Measurements from ENCODE around the gene VLDLR. TPM values are rescaled to one million over a fixed set of nuclear protein-coding genes. Genes with fewer than 3 reads are reported as not detected.

The VLDLR gene
- total and polyA plus RNA-seq, 2 of the 8 experiments (the other 6 are each of a cell fraction or from before 2014, with no cell fraction given), result 24.2 to 49.1 TPM

DNA sequence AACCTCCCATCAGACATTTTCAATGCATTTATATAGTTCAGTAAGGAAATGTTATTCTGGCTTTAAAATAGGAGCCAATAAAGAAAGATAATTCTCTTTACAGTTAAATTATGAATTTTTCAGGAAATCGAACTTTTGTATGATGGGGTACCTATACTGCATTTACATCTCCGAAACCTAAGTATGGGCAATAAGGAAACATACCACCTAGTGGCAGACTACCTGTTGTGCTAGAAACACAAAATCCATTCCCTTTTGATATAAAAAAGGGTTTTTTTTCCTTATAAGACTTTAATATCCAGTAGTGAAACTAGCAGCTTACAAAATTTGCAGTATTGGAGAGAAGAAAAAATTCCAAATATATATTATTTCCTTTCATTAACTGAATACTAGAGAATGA is 21.3 kb upstream of the VLDLR start:
- Histone ChIP-seq H3K4me2 (ENCODE audit: insufficient read depth in 1 of 2, low read depth in 2 of 2, low read length in 2 of 2) (no peak overlapping the region), H3K79me1 (ENCODE audit: low read depth, low read length) (no peaks in the 10 kb centered on the region), H2BK20ac (ENCODE audit: low read length) (no peak overlapping the region), H3K9me3 (ENCODE audit: insufficient read depth in 2 of 2, low read depth in 1 of 2, low read length in 1 of 2) (no peaks in the 10 kb centered on the region), H4K8ac (ENCODE audit: extremely low read depth, insufficient read depth, low read length) (no peak overlapping the region), H3K18ac (ENCODE audit: extremely low read depth, low read length) (no peak overlapping the region), H2AK5ac (ENCODE audit: low read depth, low read length) (no peak overlapping the region), H3K4me1 (replicated peaks in 1 of 4; ENCODE audit: control insufficient read depth in 3 of 4, insufficient read depth in 4 of 4, low read length in 3 of 4) (no peaks in the 10 kb centered on the region), H2BK120ac (replicated peaks; ENCODE audit: low read depth, low read length) (no peak overlapping the region), H4K20me1 (replicated peaks in 1 of 2; ENCODE audit: control insufficient read depth in 1 of 2, insufficient read depth in 2 of 2, low read length in 2 of 2) (no peaks in the 10 kb centered on the region), H2BK12ac (ENCODE audit: low read depth, low read length) (no peak overlapping the region), H3K23ac (ENCODE audit: insufficient read length) (no peak overlapping the region), H3K14ac (ENCODE audit: insufficient read length) (no peak overlapping the region), H2AFZ (ENCODE audit: low read length) (no peak overlapping the region), H3K27ac (ENCODE audit: low read depth, low read length) (no peak overlapping the region), H2BK5ac (ENCODE audit: low read depth, low read length) (no peak overlapping the region), H3K56ac (replicated peaks; ENCODE audit: insufficient read length, low read depth, low read length) (no peak overlapping the region), H4K5ac (ENCODE audit: insufficient read length, low read depth, low read length) (no peak overlapping the region), H3K9ac (replicated peaks in 1 of 4; ENCODE audit: extremely low read depth in 1 of 4, low read depth in 3 of 4, low read length in 3 of 4) (no peak overlapping the region), H3K27me3 (replicated peaks in 1 of 4; ENCODE audit: control insufficient read depth in 3 of 4, extremely low read depth in 1 of 4, insufficient read depth in 3 of 4, low read length in 3 of 4) (no peaks in the 10 kb centered on the region), H3K36me3 (ENCODE audit: control insufficient read depth in 2 of 4, insufficient read depth in 4 of 4, low read length in 3 of 4) (no peaks in the 10 kb centered on the region), H3K79me2 (ENCODE audit: control insufficient read depth in 1 of 2, insufficient read depth in 2 of 2, low read length in 2 of 2) (no peaks in the 10 kb centered on the region), H3K23me2 (ENCODE audit: low read depth, low read length) (no peaks in the 10 kb centered on the region), H3K4me3 (ENCODE audit: extremely low read depth in 1 of 4, insufficient read depth in 2 of 4, low read depth in 3 of 4, low read length in 4 of 4) (no peak overlapping the region), H2BK15ac (ENCODE audit: low read length) (no peak overlapping the region), H4K91ac (replicated peaks; ENCODE audit: insufficient read length, low read length) (no peak overlapping the region), H3K4ac (replicated peaks; ENCODE audit: insufficient read length, low read depth, low read length) (no peak overlapping the region)
- ChIA-PET CTCF (ENCODE audit: partially characterized antibody) (interaction anchor here (0.6 to 1.2 kb wide), 3 partner anchors 8 to 114 kb away, joined by 4 to 5 read pairs (median 4); no protein-coding TSS in a partner anchor), POLR2A (ENCODE audit: partially characterized antibody) (no interaction called here)
- TF ChIP-seq JUND (IDR thresholded peaks at IDR 0.05; ENCODE audit: low read length) (no peak), RAD21 (IDR thresholded peaks at IDR 0.05 in 1 of 2, conservative IDR thresholded peaks at IDR 0.05 in 1 of 2; ENCODE audit: low read depth in 2 of 2, low read length in 2 of 2) (peak; percentile 12 to 16; a peak in 2 of 4 replicates), KDM1A (IDR thresholded peaks at IDR 0.05; ENCODE audit: borderline replicate concordance, low read length) (no peak), GTF2F1 (IDR thresholded peaks at IDR 0.05; ENCODE audit: borderline replicate concordance, low read depth, low read length) (no peak), POLR2AphosphoS5 (IDR thresholded peaks at IDR 0.05; ENCODE audit: low read depth, low read length) (no peak)
- TF ChIP-seq, protein P1, sequence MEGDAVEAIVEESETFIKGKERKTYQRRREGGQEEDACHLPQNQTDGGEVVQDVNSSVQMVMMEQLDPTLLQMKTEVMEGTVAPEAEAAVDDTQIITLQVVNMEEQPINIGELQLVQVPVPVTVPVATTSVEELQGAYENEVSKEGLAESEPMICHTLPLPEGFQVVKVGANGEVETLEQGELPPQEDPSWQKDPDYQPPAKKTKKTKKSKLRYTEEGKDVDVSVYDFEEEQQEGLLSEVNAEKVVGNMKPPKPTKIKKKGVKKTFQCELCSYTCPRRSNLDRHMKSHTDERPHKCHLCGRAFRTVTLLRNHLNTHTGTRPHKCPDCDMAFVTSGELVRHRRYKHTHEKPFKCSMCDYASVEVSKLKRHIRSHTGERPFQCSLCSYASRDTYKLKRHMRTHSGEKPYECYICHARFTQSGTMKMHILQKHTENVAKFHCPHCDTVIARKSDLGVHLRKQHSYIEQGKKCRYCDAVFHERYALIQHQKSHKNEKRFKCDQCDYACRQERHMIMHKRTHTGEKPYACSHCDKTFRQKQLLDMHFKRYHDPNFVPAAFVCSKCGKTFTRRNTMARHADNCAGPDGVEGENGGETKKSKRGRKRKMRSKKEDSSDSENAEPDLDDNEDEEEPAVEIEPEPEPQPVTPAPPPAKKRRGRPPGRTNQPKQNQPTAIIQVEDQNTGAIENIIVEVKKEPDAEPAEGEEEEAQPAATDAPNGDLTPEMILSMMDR (IDR thresholded peaks at IDR 0.05; ENCODE audit: control extremely low read depth in 1 of 3, insufficient read depth in 1 of 3, low read depth in 1 of 3, low read length in 3 of 3), result no peak
- 91% methylated on average over 2 of the region's 2 CpGs; no CpG with 5 or more reads in 1 of the 2 experiments for WGBS, 2 experiments (ENCODE audit: extremely low coverage in 1 of 2, insufficient coverage in 1 of 2, insufficient read length in 1 of 2, insufficient replicate concordance in 2 of 2, low coverage in 1 of 2, low lambda C conversion rate in 2 of 2, missing lambda C conversion rate in 1 of 2)
- no peak for DNase-seq (ENCODE audit: low read depth in 1 of 2, low spot score in 2 of 2)
- no peak for FAIRE-seq
